NCI-H345 treated with DMSO at 0.1 percent for 48 hours (cell line): ENCODE results near the gene CADM1.
A peak's percentile ranks its signal among the peaks of the same experiment; 100 is the strongest.
"Not testable (repeated sequence)": the region's sequence is repeated elsewhere in the genome, so short reads cannot be mapped to it uniquely, and the experiment has no call there.

Source experiments
- DNase-seq: peaks from one replicate; lab custom pipeline; 2025; ENCODE audit not compliant: unreplicated experiment; lab: John Stamatoyannopoulos, UW

The CADM1 gene

GRCh38 chr11:115477410-115477809 is 26.8 kb downstream of the CADM1 start:
- no peak for DNase-seq

DNA sequence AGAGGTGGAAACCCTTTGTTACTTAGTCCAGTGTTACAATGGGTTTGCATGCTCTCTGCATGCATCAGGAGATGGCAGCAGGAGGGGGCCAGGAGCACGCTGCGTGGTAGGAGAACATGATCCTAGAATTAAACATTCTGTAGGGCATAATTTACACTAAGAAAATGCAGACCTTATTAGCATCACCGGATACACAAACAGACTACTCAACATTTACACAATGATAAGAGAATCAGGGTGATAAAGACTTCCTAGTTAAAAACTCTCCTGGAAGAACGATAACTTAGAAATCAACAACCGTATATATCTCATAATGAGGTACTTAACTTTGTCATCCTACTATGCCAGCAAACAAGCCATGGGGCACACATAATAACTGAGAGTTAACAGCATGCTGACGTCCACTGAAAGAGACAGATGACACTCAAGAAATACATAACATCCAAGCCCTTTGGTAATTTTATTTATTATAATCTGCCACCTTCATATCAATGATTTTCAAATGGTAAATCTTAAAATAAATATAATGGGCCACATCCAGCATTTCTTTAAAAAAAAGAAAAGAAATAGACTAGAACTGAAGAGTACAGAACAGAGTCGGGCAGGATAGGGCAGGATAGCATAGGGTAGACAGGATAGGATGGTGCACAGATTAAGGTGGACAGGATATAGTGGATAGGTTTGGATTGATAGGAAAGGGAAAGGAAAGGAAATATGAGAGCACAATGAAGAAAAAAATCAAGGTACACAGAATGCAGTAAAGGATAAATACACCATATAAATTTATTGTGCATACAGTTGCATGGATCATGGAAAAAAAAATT is 27.5 kb downstream of the CADM1 start:
- peak; percentile 57 for DNase-seq

GRCh38 chr11:115475564-115475963 is 28.7 kb downstream of the CADM1 start:
- no peak for DNase-seq

DNA sequence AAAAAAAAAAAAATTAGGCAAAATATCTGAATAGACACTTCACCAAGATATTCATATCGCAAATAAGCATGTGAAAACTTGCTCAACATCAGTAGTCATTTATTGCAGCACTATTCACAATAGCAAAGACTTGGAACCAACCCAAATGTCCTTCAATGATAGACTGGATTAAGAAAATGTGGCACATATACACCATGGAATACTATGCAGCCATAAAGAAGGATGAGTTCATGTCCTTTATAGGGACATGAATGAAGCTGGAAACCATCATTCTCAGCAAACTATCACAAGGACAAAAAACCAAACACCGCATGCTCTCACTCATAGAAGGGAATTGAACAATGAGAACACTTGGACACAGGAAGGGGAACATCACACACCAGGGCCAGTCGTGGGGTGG is 29.9 kb downstream of the CADM1 start:
- DNase-seq = not testable (repeated sequence)

GRCh38 chr11:115473167-115473566 is 31.0 kb downstream of the CADM1 start:
- DNase-seq = no peak

DNA sequence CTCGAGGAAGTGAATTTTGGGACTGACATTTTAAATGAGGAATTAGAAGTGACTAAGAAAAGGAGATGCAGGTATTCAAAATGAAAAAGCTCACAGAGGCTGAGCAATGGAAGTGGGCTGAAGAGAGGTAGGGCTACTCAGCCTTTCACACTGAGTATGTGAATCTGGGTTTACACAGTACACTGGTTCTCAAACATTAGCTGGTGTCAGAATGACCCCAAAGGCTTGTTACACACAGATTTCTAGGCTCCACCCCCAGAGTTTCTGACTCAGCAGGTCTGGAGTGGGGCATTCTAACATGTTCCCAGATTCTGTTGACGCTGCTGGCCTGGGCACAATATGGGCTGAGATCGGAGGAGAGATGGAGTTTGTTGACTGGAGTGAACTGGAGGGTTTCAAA is 32.8 kb downstream of the CADM1 start:
- DNase-seq = no peak

DNA sequence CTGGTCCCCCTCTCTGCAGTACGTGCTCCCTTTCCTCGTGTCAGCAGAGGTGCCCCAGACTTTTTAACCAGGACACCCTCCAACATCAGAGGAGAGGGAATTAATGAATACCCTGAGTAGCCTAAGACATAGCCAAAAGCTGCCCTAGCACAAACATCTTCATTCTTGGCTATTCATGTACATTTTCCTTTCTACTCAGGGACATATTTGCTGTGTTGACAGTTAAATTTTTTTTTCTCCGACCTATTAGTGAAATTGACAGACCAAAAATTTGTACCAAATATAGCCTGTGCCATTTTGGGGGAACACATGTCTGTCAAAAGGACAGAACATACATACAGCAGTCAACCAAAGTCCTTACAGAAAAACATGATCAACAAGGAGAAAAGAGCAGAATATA is 33.3 kb downstream of the CADM1 start:
- no peak for DNase-seq

- no peak for DNase-seq
These were observed 34.9 kb downstream of the CADM1 start for GRCh38 chr11:115469361-115469760.

- DNase-seq = no peak
These were observed 38.1 kb downstream of the CADM1 start for GRCh38 chr11:115466122-115466521.

DNA sequence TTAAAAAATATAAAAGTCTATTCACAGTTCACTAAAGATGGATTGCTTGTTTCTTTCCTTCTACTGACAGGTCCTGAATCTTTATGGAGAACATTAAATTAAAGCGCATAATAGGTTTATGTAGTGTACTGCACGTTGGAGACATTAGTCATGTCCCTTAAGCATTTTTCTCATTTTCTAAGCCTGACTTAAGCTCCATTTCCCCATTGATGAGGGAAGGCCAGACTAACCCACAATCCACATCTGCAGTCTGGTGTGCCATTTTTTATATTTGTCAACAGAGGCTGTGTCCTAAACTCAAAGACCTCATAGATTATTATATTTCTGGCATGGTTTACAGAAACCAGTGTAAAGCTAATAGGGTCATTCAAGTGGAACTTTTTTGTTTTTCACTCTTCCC is 39.9 kb downstream of the CADM1 start:
- DNase-seq = no peak

- DNase-seq = no peak
These were observed 40.6 kb downstream of the CADM1 start for GRCh38 chr11:115463606-115464005.

DNA sequence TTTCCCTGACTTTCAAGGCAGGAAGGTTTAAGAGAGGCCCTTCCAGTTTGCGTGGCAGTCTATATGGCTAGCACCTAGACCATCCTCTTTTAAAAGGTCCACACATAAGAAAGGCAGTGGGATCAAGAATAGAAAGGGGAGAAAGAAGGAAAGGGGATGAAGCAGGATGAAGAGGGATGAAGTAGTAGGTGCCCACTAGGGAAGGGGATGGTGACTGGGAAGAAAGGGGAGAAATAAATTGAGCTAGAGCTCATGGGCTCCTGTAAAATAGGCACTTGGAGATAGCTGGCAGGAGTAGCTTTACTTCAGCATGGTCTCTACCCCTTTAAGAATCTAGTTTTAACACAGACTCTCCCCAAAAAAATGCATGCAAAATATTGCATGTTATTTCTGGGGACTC is 41.5 kb downstream of the CADM1 start:
- DNase-seq = no peak

DNA sequence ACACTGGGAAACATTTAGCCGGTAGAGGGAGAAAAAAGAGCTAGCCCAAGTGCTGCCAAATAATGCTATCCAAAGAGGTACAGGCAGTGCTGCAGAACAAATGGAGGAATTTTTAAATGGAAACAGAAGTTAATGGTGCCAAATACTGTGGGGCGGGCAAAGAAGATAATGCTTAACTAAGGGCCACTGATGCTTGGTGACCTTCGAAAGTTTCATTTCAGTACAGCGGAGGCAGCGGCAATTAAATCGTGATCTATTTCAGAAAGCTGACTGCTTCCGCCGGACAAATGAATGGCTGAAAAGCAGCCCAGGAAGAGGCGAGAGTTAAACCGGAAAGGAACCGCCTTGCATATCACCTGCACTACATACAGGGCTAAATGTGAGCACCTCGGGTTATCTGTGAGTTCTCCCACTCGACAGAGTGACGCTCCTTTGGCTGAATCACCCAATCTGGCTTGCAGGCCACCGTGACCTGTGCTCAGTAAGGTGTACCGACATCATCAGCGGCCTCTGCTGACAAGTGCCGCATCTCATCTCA is 42.1 kb downstream of the CADM1 start:
- DNase-seq = no peak

- DNase-seq = no peak
These were observed 43.7 kb downstream of the CADM1 start for GRCh38 chr11:115460512-115460911.

- DNase-seq = no peak
These were observed 44.7 kb downstream of the CADM1 start for GRCh38 chr11:115459563-115459962.

GRCh38 chr11:115458877-115459276 is 45.3 kb downstream of the CADM1 start:
- no peak for DNase-seq

DNA sequence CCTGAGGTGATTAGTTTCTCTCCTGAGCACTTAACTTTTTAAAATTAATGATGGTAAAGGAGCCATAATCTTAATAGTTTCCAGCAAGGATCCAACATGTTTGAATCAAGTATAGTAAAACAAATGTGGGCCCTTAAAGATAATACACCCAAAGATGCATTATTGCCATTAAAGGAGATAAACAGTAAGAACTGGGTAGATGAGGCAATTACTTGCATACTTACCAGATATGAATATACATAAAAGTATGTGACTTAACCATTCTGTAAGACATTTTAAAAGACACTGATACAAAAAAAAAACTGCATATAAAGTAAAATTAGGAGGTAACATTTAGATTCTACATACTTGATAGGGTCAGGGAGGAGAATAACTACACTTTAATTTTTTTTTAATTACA is 48.2 kb downstream of the CADM1 start:
- no peak for DNase-seq

DNA sequence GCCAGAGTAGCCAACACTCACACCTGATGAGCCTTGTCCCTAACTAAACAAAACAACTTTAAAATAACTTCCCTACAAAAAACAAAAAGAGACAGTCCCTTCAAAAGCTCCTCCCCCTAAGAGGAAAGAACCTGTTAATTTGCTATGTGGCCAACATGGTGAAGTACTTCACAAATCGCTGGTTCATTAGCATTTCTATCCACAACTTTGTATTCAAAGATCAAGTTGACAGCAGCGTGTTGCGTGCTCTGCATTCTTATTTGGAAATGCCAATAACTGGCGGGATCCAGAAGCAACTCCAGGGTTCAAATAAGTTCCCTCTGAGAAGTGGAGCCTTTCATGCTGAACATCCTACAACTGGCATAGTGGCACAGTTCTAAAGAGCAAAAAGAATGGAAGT is 48.6 kb downstream of the CADM1 start:
- no peak for DNase-seq

DNA sequence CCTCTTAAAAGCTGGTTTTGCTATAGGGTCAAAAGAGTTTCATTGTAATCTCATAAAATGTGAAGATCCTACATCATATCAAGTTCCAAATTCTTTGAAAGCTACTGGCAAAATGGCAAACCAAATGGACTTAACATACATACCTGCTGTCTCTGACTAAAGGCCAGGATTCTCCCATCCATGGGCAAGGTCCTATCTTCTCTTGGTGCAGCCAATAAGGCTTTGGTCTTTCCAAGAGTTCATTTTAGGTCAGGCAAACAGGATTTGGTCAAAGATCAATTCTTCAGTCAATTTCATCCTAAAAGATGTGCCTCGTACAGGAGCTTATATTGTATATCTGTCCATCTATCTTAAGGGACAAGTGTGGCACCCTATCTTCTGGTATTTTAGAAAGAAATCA is 49.7 kb downstream of the CADM1 start:
- no peak for DNase-seq

DNA sequence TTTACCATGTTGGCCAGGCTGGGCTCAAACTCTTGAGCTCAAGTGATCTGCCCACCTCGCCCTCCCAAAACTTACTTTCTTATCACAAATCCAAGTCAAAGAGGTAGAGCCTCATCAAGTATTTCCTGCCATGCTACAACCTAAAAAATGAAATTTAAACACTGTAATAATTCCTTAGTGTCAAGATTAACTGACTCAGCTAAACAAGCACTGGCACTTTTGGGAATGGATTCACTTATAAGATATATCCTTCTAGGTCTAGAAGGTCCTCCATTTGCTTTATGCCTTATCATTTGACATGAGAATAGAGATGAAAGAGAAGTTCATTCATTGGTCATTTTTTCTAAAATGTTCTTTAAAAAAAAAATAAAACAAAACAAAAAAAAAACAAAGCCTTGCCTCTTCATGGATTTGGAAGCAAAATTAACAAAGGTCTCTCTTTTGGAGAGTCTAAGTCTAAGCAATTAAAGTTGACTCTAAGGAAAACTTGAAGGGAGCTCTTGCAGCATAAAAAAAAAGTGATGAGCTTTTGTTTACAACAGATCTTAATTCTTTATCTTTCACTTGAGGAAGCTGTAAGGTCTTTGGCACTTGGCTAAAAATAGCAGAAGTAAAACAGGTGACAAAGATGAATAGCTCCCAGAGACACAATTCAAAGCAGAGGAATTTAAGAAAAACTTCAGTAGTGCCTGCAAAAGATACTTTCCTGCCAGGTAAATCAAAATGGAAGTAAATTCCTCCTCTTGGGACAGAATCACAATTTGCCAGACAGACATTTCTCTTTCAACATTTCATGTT is 50.3 kb downstream of the CADM1 start:
- no peak for DNase-seq

DNA sequence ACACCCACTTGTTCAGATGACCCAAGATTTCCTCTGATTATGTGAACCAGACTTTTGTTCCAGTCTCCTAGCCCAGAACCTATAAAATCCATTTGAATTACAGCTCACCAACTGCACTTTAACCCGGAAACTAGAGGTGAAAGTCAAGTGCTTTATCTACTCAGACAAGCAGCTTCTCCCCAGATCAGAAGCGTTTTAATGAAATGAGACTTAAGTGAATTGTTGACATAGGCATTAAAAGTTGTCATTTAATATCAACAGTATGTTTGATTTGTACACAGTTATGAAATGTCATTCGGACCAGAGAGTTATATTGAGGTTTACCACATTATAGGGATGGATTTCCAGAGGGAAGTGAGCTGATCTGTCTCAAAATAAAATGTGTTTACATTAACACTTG is 52.0 kb downstream of the CADM1 start:
- no peak for DNase-seq

DNA sequence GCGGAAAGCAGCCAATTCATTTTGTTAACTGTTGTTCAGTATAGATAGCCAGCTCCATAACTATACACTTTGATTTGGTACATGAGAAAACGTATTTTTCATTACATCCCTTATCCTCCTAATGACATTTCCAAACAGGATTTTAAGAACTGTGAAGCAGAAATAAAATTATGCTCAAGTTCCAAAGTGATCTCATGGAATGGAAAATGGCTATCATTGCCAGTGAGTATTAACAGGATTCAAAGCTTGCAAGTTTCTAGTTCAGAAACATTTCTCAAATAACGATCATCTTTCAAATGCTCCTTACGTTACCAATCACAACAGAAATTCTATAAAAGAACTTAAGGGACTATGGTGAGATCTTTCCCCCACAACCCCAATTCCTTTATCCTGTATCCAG is 53.7 kb downstream of the CADM1 start:
- no peak for DNase-seq
